Ecto neural progenitor cell (in vitro differentiated cells): ENCODE results near the gene GCDH.
"Not testable (repeated sequence)": the region's sequence is repeated elsewhere in the genome, so short reads cannot be mapped to it uniquely, and the experiment has no call there.

Experiments used
- DNase-seq: peaks from one replicate; pipeline ENCODE4 v3.0.0-alpha.2; 2018; ENCODE audit warnings: low spot score

The GCDH gene

GRCh38 chr19:12872941-12873890 is 17.7 kb upstream of the GCDH start:
- no peak for DNase-seq

- DNase-seq: no peak
Observed at GRCh38 chr19:12873891-12874745, 16.8 kb upstream of the GCDH start.

GRCh38 chr19:12875086-12875485 is 15.9 kb upstream of the GCDH start:
- DNase-seq: no peak

- DNase-seq: no peak
Observed at GRCh38 chr19:12880551-12881171, 10.3 kb upstream of the GCDH start.

GRCh38 chr19:12881172-12881808 is 9.7 kb upstream of the GCDH start, which contains the start of gene DNASE2:
Gene DNASE2 (minus strand): TSS chr19:12881449. CDS start chr19:12881375, 74 bp downstream.
- DNase-seq: peak; percentile 91

- DNase-seq: no peak
Observed at GRCh38 chr19:12882589-12882988, 8.4 kb upstream of the GCDH start.

- no peak for DNase-seq
Observed at GRCh38 chr19:12884202-12884601, 6.8 kb upstream of the GCDH start.

- DNase-seq: no peak
Observed at GRCh38 chr19:12884627-12884925, 6.4 kb upstream of the GCDH start.

GRCh38 chr19:12884926-12885748 is 5.8 kb upstream of the GCDH start:
- DNase-seq: peak; percentile 86

GRCh38 chr19:12885749-12886650 is 5.0 kb upstream of the GCDH start:
- DNase-seq: no peak

GRCh38 chr19:12886651-12886968 is 4.3 kb upstream of the GCDH start:
- no peak for DNase-seq

- no peak for DNase-seq
Observed at GRCh38 chr19:12886969-12887747, 3.8 kb upstream of the GCDH start, which contains the start of gene KLF1. Gene KLF1 (minus strand): TSS chr19:12887201. CDS start chr19:12887140, 61 bp downstream.

- DNase-seq: no peak
Observed at GRCh38 chr19:12888006-12888603, 2.9 kb upstream of the GCDH start.

- not testable (repeated sequence) for DNase-seq
Observed at GRCh38 chr19:12890299-12890786, 617 bp upstream of the GCDH start.

- DNase-seq: no peak
Observed at GRCh38 chr19:12891553-12892021, 627 bp downstream of the GCDH start.

- DNase-seq: no peak
Observed at GRCh38 chr19:12893582-12893981, 2.6 kb downstream of the GCDH start.

- DNase-seq: no peak
Observed at GRCh38 chr19:12896460-12896859, 5.5 kb downstream of the GCDH start.

- DNase-seq: no peak
Observed at GRCh38 chr19:12899891-12900518, 9.0 kb downstream of the GCDH start.
